ENCODE measurements around the gene AIRE.
"Not testable (repeated sequence)": the region's sequence is repeated elsewhere in the genome, so short reads cannot be mapped to it uniquely, and the experiment has no call there.

AIRE gene

DNA sequence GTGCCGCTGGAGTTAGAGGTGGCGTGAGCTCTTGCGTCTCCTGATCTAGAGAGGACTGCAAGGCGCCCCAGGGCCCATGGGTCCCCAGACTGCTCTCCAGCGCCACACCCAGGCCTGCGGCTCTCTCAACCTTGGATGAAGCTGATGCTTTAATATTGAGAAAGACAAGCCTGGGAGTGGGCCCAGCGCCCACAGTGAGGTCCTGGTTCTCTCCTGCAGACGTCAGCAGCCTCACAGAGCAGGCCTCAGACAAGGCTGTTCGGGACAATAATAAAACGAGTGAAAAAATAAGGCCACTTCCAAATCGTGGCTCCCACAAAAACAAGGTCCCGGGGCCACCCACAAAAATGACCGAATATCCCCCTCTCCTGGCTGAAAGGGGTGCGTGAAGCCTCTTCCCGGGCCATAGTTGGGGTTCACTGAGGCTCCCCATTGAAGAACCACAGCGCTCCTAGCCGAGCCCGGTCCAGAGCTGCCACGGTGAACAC lies 18.0 kb upstream of the AIRE start:
- DNase-seq (ENCODE audit: low spot score): no peak

DNA sequence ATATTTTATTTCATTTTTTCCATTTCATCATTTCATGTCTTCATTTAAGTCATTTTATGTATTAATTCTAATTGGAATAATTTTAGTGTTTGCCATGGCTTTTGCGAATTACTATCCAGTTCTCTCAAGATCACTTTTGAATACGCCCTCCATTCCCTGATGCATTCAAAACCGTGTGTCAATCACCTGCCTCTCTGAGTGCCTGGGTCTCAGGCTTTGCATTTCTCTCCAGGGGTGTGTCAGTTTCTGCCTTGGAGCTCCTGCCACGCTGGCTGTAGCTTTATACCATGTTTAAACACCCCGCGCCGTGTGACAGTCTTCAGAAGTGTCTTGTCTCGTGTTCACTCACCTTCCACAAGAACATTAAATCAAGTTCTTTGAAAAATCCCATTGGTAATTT lies 16.6 kb upstream of the AIRE start:
- no peak for DNase-seq (ENCODE audit: low spot score)

DNA sequence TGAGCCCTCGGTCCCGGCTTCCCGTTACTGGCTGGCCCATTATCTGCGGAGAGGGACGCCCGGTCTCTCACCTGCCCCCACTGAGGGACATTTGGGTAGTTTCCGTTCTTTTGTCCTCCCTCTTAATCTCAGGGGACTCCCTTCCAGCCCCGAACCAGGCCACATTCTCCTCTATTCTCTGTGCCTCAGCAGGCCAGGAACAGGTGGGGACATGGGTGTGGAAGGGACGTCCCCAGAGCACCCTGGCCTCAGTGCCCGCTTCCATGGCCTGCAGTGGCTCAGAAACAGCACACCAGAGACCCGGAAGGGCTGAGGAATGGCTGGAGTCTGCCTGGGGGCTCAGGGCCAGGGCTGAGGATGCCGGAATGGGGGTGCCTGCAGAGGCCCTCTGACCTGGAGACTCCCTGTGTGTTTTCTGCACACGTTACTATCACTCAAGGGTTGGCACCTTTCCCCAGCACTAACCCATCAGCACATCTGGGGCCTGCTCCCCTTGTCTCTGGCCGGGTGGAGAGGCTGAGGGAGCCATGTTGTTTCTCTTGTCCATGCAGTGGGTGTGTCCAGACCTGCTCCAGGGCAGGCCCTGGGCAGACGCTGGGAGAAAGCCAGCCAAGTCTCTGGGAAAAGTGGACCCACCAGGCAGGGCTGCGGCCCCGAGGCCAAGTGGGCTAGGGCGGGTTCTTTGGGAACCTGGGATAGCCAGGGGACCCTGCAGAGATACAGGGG lies 14.0 kb upstream of the AIRE start:
- no peak for DNase-seq (ENCODE audit: low spot score)

DNA sequence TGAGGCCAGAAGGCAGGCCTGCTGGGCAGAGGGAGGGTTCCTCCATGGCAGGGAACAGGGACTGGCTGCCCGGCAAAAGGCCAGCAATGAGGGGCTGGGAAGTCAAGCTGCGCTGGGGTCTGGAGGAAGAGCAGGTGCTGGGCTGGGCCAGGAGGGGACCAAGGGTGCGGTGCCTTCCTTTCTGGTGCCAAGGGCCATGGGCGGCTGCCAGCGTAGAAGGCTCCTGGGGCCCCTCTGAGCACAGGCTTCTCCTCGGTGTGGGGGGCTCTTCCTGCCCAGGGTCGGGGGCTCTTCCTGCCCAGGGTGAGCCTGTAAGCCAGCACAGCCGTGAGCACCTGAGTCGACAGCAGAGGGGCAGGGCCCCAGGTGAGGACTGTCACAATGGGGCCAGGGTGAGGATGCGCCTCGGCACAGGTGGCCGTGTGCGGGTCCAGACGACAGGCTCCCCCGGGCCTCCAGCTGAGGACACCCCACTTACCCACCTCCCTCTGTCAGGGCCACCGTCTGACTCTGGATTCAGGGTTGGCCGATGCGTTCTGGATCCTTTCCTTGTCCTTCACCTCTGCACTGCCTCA lies 13.3 kb upstream of the AIRE start:
- no peak for DNase-seq (ENCODE audit: low spot score)

DNA sequence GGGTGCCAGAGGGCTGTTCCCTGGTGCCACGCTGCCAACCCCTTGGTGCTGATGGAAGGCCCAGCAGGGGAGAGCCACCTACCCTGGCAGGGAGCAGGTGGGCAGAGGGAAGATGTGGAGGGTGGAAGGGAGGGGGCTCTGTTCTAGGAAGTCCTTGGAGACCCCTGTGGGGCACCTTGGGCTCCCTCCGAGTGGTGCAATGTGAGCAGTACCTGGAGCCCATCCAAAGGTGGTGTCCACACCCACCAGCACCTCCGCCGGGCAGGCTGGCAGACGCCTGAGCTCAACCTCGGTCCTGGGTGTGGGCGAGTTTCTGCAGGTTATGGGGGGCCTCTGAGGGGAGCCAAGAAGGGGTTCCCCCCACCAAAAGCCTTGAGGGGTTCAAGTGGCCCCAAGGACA lies 12.6 kb upstream of the AIRE start:
- DNase-seq (ENCODE audit: low spot score): no peak

DNA sequence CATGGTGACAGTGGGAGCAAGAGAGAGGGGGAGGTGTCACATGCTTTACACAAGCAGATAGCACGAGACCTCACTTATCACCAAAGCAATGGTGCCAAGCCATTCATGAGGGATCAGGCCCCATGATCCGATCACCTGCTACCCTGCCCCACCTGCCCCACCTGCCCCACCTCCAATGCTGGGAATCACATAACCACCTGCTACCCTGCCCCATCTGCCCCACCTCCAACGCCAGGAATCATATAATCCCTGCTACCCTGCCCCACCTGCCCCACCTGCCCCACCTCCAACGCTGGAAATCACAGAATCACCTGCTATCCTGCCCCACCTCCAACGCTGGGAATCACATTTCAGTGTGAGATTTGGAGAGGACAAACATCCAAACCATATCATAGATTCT lies 10.6 kb upstream of the AIRE start:
- DNase-seq (ENCODE audit: low spot score): no peak

DNA sequence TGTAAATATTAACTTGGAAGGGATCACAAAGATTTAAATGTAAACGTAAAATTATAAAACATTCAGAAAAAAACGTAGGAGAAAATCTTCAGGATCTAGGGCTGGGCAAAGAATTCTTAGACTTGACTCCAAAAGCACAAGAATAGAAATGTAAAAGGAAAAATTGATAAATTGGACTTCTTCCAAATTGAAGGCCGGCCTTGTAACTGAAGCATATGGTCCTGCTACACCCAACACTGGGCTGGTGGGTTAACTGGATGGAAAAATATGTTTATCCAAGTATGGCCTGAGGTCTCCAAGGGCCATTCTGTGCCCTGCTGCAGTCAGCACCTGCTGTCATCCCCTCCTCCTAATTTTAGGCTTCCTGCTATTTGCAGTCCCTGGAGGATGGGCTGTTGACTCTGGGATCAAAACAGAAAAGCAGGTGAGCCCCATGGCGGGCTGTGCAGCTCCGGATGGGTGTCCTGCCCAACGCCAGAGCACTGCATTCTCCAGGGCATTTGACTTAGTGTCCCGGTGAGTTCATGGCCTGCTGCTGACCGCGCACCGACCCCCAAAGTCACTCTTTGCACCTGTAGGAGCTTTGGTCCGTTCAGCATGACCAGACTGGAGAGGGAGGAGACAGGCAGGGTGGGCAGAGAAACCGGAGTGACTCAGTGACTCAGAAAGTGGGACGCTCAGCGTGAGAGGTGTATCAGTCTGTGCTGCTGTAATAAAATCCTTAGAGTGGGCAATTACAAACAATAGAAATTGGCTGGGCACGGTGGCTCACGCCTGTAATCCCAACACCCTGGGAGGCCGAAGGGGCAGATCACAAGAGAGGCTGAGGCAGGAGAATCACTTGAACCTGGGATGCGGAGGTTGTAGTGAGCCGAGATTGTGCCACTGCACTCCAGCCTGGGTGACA lies 6.1 kb upstream of the AIRE start:
- DNase-seq (ENCODE audit: low spot score): no peak

DNA sequence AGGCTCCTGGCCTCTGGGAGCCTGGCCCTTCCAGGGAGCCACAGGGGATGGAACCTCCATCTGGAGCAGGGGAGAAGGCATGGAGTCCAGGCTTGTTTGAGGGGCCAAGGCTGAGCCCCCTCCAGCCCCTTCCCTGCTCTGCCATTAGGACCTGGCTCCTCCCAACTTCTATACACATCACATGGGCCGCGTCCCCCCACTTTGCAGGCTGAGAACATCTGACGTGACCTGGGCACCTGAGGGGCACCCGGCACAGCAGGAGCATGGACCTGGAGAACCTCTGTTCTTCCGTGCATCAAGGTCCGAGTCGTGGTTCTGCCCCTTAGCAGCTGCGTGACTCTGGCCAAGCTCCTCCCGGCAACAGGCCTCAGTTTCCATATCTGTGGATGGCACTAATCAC lies 3.9 kb upstream of the AIRE start:
- DNase-seq (ENCODE audit: low spot score): no peak

DNA sequence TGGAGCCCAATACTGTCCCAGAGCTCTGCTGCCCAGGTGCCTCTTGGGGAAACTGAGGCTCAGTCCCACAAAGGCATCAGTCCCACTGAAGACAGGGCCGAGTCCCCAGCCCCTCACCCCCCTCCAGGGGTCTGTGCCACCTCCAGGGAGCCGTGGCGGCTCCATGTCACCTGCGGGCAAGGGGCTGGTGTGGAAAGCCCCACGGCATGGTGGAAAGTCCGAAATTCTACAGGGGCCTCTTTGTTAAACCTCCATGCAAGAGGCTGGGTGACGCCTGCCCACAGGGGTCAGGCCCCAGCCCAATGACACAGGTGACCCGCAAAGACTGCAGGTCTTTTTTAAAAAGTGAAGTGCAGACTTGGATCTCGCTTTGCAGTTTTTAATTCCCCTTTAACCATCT lies 3.3 kb upstream of the AIRE start:
- DNase-seq (ENCODE audit: low spot score): no peak

DNA sequence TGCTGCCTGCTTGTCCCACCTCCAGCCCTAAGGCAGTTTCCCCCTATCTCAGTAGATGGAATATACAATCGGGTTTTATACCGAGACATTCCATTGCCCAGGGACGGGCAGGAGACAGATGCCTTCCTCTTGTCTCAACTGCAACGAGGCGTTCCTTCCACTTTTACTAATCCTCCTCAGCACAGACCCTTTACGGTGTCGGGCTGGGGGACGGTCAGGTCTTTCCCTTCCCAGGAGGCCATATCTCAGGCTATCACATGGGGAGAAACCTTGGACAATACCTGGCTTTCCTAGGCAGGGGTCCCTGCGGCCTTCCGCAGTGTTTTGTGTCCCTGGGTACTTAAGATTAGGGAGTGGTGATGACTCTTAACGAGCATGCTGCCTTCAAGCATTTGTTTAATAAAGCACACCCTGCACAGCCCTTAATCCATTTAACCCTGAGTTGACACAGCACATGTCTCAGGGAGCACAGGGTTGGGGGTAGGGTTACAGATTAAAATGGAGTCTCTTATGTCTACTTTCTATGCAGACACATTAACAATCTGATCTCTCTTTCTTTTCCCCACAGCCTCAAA lies 2.4 kb upstream of the AIRE start:
- DNase-seq (ENCODE audit: low spot score): not testable (repeated sequence)

DNA sequence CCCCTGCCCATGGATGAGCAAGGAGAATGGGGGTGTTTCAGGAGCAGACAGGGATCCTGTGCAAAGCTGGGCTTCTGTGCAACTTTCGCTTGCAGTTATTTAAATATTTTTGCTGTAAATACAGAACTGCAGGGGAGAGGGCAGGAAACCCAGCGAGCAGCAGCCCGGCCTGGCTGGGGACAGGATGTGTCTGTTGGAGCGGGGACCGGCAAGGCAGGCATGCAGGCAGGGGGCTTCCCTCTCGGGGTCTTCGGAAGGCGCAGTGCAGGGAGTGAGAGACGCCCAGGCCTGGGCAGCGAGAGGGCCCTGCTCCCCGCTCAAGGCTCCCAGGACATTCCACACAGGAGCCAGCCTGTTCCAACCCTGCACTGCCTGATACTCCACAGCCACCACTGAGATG lies 1.7 kb upstream of the AIRE start:
- DNase-seq (ENCODE audit: low spot score): no peak

DNA sequence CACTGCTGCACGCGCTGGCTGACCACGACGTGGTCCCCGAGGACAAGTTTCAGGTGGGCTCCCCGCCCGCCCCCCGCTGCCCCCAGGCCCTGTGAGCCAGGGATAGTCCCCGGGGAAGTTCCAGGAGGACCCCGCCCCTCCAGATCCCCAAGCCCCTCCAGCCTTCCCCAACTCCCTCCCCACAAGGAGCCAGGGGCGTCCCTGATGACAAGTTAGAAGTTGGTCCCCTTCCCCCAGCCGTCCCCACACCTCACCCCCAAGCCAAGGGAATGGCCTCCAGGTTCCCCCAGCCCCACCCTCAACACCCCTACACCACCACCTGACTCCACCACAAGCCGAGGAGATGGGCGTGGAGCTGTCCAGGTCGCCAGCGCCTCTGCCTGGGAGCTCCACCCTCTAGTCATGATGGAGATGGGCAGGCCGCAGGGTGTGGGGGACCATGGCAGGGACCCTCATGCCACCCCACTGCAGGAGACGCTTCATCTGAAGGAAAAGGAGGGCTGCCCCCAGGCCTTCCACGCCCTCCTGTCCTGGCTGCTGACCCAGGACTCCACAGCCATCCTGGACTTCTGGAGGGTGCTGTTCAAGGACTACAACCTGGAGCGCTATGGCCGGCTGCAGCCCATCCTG lies 525 bp downstream of the AIRE start:
- DNase-seq (ENCODE audit: low spot score): no peak

DNA sequence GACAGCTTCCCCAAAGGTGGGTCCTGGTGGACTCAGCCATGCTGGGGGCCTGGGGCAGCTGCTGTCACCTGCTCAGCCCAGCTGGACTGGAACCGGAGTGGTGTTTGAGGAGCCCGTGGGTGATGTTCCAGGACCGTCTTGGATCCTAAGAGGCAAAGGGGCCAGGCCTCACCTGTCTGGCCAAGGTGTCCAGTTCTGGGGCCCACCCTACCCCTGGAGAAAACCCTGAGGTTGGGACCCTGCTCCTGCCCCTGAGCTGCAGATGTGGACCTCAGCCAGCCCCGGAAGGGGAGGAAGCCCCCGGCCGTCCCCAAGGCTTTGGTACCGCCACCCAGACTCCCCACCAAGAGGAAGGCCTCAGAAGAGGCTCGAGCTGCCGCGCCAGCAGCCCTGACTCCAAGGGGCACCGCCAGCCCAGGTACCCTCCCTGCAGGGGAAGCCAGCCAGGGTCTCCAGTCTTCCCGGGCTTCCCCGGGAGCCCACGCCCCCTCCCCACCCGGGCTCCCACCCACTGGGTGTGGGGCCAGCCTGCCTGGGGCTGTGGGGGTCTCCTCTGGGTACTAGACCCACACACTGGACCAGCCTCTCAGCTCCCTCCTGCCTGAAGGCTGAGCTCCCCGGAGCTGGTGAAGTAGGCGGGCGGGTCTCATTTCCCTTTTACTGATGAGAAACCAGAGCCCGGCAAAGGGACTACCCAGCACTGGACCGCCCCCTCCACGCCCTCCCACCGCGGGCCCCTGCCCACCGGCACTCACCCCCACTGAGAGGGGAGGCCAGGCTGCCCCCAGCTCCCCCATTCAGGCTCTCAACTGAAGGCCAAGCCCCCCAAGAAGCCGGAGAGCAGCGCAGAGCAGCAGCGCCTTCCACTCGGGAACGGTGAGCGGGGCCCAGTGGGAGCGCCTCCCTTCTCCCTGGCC lies 1.3 kb downstream of the AIRE start:
- DNase-seq (ENCODE audit: low spot score): no peak

DNA sequence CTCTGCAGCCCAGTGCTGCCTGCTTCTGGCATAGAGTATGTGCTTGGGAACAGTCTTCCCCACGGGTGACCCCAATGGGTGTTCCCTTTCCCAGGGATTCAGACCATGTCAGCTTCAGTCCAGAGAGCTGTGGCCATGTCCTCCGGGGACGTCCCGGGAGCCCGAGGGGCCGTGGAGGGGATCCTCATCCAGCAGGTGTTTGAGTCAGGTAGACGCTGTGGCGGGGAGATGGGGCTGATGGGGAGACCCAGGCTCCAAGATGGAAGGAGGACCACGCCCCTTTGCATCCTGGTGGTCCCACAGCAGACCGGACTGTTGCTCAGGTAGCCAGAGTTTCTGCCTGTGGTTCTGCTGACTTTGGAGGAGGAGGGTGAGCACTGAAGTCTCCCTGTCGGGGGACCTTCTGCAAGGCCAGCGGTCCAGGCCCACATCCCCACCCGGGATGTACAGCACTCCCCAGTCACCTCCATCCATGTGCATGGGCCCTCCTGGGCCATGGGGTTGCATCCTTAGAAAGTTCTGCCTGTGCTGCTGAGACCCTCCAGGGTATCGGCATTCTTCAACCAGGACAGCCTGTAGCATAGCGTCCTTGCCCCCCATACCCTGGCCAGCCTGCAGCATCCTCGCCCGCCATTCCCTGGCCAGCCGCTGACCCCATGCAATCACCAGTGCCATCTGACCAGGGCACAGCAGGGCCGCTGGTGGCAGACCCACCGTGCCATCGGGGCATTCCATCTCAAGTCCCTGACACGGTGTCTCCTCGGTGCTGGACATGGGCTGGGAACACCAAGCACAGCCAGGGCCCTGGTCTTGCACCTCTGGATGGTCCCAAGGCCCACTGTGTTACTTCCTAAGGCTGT lies 2.8 kb downstream of the AIRE start:
- no peak for DNase-seq (ENCODE audit: low spot score)

DNA sequence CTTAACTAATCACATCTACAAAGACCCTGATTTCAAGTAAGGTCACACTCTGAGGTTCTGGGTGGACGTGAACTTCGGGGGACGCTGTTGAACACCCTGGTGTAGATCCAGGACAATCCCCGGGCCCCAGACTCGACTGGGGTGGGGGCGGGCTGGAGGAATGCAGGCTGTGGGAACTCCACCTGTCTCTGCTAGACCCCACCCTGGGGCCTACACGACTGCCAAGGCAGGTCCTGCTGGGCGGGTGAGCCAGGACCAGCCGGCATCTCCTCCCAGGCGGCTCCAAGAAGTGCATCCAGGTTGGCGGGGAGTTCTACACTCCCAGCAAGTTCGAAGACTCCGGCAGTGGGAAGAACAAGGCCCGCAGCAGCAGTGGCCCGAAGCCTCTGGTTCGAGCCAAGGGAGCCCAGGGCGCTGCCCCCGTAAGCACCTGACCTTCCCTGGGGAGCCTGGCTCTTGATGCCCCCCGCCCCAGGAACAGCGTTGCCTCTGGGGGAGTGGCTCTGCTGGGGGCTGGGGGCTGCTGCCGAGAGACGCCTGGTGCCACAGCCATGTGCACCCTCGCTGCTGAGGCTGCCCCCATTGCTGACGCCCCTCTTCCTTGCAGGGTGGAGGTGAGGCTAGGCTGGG lies 3.8 kb downstream of the AIRE start:
- DNase-seq (ENCODE audit: low spot score): no peak

DNA sequence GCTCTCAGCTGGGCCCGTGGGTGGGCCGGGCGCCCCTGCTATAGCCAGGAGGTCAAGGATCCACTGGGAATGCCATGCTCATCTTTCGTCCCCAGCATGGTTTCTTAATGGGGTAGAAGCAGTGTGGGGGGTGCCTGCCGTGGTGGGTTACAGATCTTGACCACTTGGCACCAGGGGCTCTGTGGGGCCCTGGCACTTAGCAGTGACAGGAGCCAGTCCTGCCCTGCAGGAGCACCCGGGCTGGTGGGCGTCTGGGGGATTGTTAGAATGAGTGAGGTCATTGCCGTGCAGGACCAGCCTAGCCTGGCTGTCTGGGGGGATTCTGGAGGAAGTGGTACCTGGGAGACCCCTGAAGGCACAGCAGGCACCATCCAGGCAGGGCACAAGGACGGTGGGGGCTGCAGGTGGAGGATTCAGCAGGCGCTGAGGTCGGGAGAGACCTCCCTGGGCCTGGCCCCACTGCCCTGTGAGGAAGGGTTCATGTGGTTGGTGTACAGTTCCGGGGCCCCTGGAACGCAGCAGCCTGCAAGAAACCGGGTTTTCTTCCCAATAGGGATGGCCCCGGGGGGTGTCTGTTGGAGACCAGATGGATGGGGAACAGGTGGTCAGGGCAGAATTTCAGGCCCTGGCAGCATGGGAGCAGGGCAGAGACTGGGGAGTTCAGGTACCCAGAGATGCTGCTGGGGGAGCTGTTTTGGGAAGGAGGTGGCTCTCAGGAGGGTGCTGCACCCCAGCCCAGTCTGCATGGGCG lies 4.8 kb downstream of the AIRE start:
- no peak for DNase-seq (ENCODE audit: low spot score)

DNA sequence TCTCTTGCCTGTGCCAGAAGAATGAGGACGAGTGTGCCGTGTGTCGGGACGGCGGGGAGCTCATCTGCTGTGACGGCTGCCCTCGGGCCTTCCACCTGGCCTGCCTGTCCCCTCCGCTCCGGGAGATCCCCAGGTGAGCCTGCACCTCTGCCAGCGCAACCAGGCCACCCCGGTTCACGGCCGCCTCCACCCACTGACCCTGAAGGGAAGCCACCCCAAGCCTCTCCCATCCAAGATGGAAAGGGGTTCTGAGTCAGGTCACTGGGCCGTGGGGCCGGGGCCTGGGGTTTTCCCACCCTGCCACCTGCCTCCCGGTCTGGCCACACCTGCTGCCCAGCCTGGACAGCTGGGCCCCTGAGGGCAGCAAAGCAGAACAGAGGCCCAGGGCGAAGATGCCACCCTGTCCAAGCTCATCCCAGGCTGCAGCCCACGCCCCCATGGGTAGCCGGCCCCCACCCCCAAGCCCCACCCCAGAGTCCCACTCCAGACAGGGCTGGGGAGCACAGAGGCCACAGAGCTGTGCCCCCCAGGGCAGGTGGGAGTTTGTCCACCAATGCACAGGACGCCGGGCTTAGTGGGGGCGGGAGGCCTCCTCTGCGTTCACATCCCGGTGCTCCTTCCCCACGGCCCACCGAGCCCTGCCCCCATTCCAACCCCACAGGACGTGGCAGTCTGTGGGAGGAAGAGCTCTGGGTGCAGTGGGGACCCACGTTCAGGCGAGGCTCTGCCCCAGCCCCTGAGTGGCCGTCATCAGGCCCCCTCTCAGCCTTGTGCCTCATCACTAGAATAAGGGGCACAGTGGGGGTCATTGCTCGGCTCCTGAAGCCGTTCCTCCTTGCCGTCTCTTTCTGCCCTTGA lies 5.6 kb downstream of the AIRE start:
- no peak for DNase-seq (ENCODE audit: low spot score)
